Mesenchymal stem cell (in vitro differentiated cells and primary cell): ENCODE data around the gene CDH15.

ENCODE experiments used
- DNase-seq: peaks from one replicate; pipeline ENCODE4 v3.0.0-alpha.2; 2013
- H2AFZ ChIP-seq: one replicate; pipeline ENCODE4 v1.6.1; 2013; ENCODE audit warnings: low read depth, mild to moderate bottlenecking, control low read depth, inconsistent platforms, low read length, moderate library complexity
- H2AK5ac ChIP-seq: 2 replicates; pipeline ENCODE4 v1.6.1; 2013; ENCODE audit warnings: low read length, moderate library complexity, mild to moderate bottlenecking, inconsistent platforms; ENCODE audit not compliant: severe bottlenecking
- H2BK120ac ChIP-seq: one replicate; pipeline ENCODE4 v1.6.1; 2013; ENCODE audit warnings: low read depth, mild to moderate bottlenecking, inconsistent platforms, low read length, moderate library complexity
- H2BK12ac ChIP-seq, 2 experiments: one replicate each; pipeline ENCODE4 v1.6.1; 2013; ENCODE audit warnings: inconsistent platforms in 2 of 2, low read length in 2 of 2, mild to moderate bottlenecking in 2 of 2, moderate library complexity in 2 of 2, control low read depth in 1 of 2
- H2BK15ac ChIP-seq: one replicate; pipeline ENCODE4 v1.6.1; 2013; ENCODE audit warnings: mild to moderate bottlenecking, low read depth, inconsistent platforms; ENCODE audit not compliant: poor library complexity, severe bottlenecking
- H2BK5ac ChIP-seq: 2 replicates; pipeline ENCODE4 v1.6.1; 2013; ENCODE audit warnings: low read depth, mild to moderate bottlenecking, low read length, control low read depth, inconsistent platforms; ENCODE audit not compliant: poor library complexity, severe bottlenecking
- H3K14ac ChIP-seq, 2 experiments: one replicate each; pipeline ENCODE4 v1.6.1; 2013; ENCODE audit warnings: inconsistent platforms in 2 of 2, low read length in 2 of 2, control low read depth in 1 of 2, mild to moderate bottlenecking in 1 of 2, moderate library complexity in 1 of 2
- H3K18ac ChIP-seq, 2 experiments: one replicate each; pipeline ENCODE4 v1.6.1; 2013; ENCODE audit warnings: inconsistent platforms in 2 of 2, low read length in 2 of 2, control low read depth in 1 of 2, low read depth in 1 of 2, mild to moderate bottlenecking in 1 of 2
- H3K23ac ChIP-seq, 2 experiments: one replicate each; pipeline ENCODE4 v1.6.1; 2013; ENCODE audit warnings: inconsistent platforms in 2 of 2, low read length in 2 of 2, mild to moderate bottlenecking in 2 of 2, moderate library complexity in 2 of 2, control low read depth in 1 of 2
- H3K27ac ChIP-seq: 2 replicates; pipeline ENCODE4 v1.5.1; 2013; ENCODE audit warnings: mild to moderate bottlenecking, moderate library complexity, low read length, control low read depth, inconsistent platforms; ENCODE audit not compliant: poor library complexity, severe bottlenecking
- H3K27me3 ChIP-seq, 2 experiments: 2 replicates each; pipeline versions ENCODE4 v1.6.1 to v1.7.0; 2013; ENCODE audit warnings: low read length in 2 of 2, mild to moderate bottlenecking in 2 of 2, moderate library complexity in 2 of 2, control low read depth in 1 of 2, inconsistent platforms in 1 of 2; ENCODE audit not compliant: control insufficient read depth in 1 of 2, insufficient read depth in 1 of 2
- H3K36me3 ChIP-seq, 2 experiments: 2 replicates each; pipeline versions ENCODE4 v1.6.1 to v1.7.0; 2013; ENCODE audit warnings: low read length in 2 of 2, control low read depth in 1 of 2, inconsistent platforms in 1 of 2, low read depth in 1 of 2, mild to moderate bottlenecking in 1 of 2; ENCODE audit not compliant: insufficient read depth in 2 of 2, control insufficient read depth in 1 of 2
- H3K4ac ChIP-seq, 2 experiments: one replicate each; pipeline ENCODE4 v1.6.1; 2013; ENCODE audit warnings: inconsistent platforms in 2 of 2, low read length in 2 of 2, mild to moderate bottlenecking in 2 of 2, moderate library complexity in 2 of 2, control low read depth in 1 of 2, low read depth in 1 of 2
- H3K4me1 ChIP-seq: 2 replicates; pipeline ENCODE4 v1.6.1; 2013; ENCODE audit warnings: low read depth, low read length, control low read depth; ENCODE audit not compliant: control insufficient read depth, insufficient read depth
- H3K4me2 ChIP-seq: 2 replicates; pipeline ENCODE4 v1.6.1; 2013; ENCODE audit warnings: low read length, mild to moderate bottlenecking, inconsistent platforms; ENCODE audit not compliant: poor library complexity, severe bottlenecking
- H3K4me3 ChIP-seq, 2 experiments: 2 replicates each; pipeline versions ENCODE4 v1.5.1 to v1.7.0; 2013; ENCODE audit warnings: low read length in 2 of 2, mild to moderate bottlenecking in 2 of 2, control low read depth in 1 of 2, low read depth in 1 of 2; ENCODE audit not compliant: insufficient read depth in 1 of 2
- H3K79me1 ChIP-seq: replicated peaks from 2 replicates; pipeline ENCODE4 v1.6.1; 2013; ENCODE audit warnings: mild to moderate bottlenecking, control low read depth, low read length, inconsistent platforms; ENCODE audit not compliant: poor library complexity, severe bottlenecking
- H3K9ac ChIP-seq: 2 replicates; pipeline ENCODE4 v1.7.0; 2013; ENCODE audit warnings: mild to moderate bottlenecking, low read length, moderate library complexity
- H3K9me3 ChIP-seq: 2 replicates; pipeline ENCODE4 v1.7.0; 2013; ENCODE audit warnings: mild to moderate bottlenecking, low read length; ENCODE audit not compliant: control insufficient read depth
- H4K8ac ChIP-seq: one replicate; pipeline ENCODE4 v1.6.1; 2013; ENCODE audit warnings: inconsistent platforms, mild to moderate bottlenecking, low read length, moderate library complexity
- H4K91ac ChIP-seq: one replicate; pipeline ENCODE4 v1.6.1; 2013; ENCODE audit warnings: mild to moderate bottlenecking, low read length, inconsistent platforms
- WGBS: methylation state at CpG from one replicate; pipeline ENCODE4 v1.1.7; 2013; ENCODE audit warnings: mixed read lengths; 5-methylcytosine and 5-hydroxymethylcytosine counted together

CDH15 gene

DNA sequence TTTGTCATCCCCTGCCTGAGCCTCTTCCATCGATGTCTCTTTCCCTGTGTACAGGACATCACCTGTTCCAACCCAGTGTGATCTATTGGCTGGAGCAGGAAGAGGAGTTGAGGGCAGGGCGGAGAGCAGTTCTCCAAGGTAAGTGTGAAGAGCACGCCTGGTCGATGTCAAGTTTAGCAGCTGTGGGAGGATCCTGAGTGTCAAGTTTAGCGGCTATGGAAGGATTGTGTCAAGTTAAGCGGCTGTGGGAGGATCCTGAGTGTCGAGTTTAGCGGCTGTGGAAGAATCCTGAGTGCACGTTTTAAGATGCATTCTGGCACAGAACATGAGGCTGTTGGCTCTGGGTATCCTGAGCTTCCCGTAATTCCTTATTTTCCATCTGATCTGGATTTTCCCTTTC lies 53.1 kb downstream of the CDH15 start:
- H3K9ac ChIP-seq = no peak overlapping the region
- H3K4ac ChIP-seq = no peak overlapping the region
- no peak overlapping the region for H4K91ac ChIP-seq
- WGBS = 98% methylated on average over 10 of the region's 10 CpGs
- H4K8ac ChIP-seq = no peak overlapping the region
- H3K23ac ChIP-seq = no peak overlapping the region
- no peak overlapping the region for H2BK5ac ChIP-seq
- H3K14ac ChIP-seq = no peak overlapping the region
- H3K18ac ChIP-seq = no peak overlapping the region
- H3K9me3 ChIP-seq = peaks cover 37% of the 10 kb centered on the region
- no peak for DNase-seq
- H2AFZ ChIP-seq = no peak overlapping the region
- peaks cover 86 to 95% of the 10 kb centered on the region in 2 experiments for H3K36me3 ChIP-seq
- no peak overlapping the region for H2BK15ac ChIP-seq
- no peak overlapping the region for H3K4me2 ChIP-seq
- H3K4me1 ChIP-seq = no peaks in the 10 kb centered on the region
- H3K27me3 ChIP-seq = no peaks in the 10 kb centered on the region
- H3K79me1 ChIP-seq = peaks cover 51% of the 10 kb centered on the region
- no peak overlapping the region for H3K27ac ChIP-seq
- no peak overlapping the region for H2BK120ac ChIP-seq
- H2BK12ac ChIP-seq = no peak overlapping the region
- H3K4me3 ChIP-seq = no peak overlapping the region
- H2AK5ac ChIP-seq = no peak overlapping the region

DNA sequence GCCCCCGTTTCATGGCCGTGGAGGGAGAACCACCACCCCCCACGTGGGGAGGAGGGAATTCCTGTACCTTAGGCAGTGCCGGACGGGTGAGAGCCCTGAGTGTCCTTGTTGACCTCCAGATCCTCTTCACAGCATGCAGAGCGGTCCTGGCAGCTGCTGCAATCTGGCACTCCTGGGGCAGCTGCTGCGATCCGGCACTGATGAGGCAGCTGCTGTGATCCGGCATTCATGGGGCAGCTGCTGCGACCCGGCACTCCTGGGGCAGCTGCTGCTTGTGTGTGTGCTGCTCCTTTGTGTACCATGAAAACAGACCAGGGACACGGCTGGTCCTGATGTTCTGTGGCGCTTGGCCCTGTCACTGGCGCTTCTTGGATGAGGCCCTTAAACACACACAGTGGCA lies 58.7 kb downstream of the CDH15 start:
- DNase-seq = no peak
- H4K91ac ChIP-seq = no peak overlapping the region
- no peak overlapping the region for H3K14ac ChIP-seq
- no peaks in the 10 kb centered on the region for H3K27me3 ChIP-seq
- H2BK12ac ChIP-seq = no peak overlapping the region
- H2AFZ ChIP-seq = no peak overlapping the region
- no peak overlapping the region for H2BK15ac ChIP-seq
- H3K4me2 ChIP-seq = no peak overlapping the region
- no peak overlapping the region for H3K23ac ChIP-seq
- H3K36me3 ChIP-seq = peaks cover 87 to 95% of the 10 kb centered on the region in 2 experiments
- WGBS = 91% methylated on average over 14 of the region's 14 CpGs
- H2BK5ac ChIP-seq = no peak overlapping the region
- peaks cover 53% of the 10 kb centered on the region for H3K9me3 ChIP-seq
- no peak overlapping the region for H2AK5ac ChIP-seq
- no peak overlapping the region for H4K8ac ChIP-seq
- H3K4ac ChIP-seq = no peak overlapping the region
- no peak overlapping the region for H3K9ac ChIP-seq
- no peaks in the 10 kb centered on the region for H3K4me1 ChIP-seq
- no peak overlapping the region for H3K4me3 ChIP-seq
- H3K18ac ChIP-seq = no peak overlapping the region
- H2BK120ac ChIP-seq = no peak overlapping the region
- H3K27ac ChIP-seq = no peak overlapping the region
- H3K79me1 ChIP-seq = peaks cover 33% of the 10 kb centered on the region

DNA sequence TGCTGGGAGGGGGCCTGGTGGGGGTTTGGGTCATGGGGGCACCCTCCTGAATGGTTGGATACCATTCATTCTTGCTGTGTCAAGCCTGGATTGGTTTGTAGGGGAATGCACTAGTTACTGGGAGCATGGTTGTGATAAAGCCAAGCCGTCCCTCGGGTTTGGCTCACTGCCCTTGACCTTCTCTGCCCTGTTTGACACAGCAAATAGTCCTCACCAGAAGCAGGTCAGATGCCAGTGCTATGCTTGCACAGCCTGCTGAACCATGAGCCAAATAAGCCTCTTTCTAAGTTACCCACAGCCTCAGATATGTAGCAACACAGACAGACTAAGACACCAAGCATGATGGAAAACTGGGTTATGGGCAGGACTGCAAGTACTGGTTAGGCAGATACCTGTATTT lies 60.6 kb downstream of the CDH15 start:
- no peak overlapping the region for H2AFZ ChIP-seq
- H2BK15ac ChIP-seq = no peak overlapping the region
- WGBS = no CpG with 5 or more reads among the region's 2 CpGs
- H3K9ac ChIP-seq = no peak overlapping the region
- H3K9me3 ChIP-seq = peaks cover 40% of the 10 kb centered on the region
- no peak overlapping the region for H3K4ac ChIP-seq
- peaks cover 28% of the 10 kb centered on the region for H3K79me1 ChIP-seq
- H3K14ac ChIP-seq = no peak overlapping the region
- H2AK5ac ChIP-seq = no peak overlapping the region
- H3K27me3 ChIP-seq = no peaks in the 10 kb centered on the region
- H4K91ac ChIP-seq = no peak overlapping the region
- no peak overlapping the region for H2BK12ac ChIP-seq
- H3K4me3 ChIP-seq = no peak overlapping the region
- H3K27ac ChIP-seq = no peak overlapping the region
- no peak for DNase-seq
- H3K36me3 ChIP-seq = peaks cover 73 to 82% of the 10 kb centered on the region in 2 experiments
- no peak overlapping the region for H3K23ac ChIP-seq
- H3K4me2 ChIP-seq = no peak overlapping the region
- no peak overlapping the region for H3K18ac ChIP-seq
- H4K8ac ChIP-seq = peak overlapping the region; percentile 66
- H2BK120ac ChIP-seq = no peak overlapping the region
- H2BK5ac ChIP-seq = no peak overlapping the region
- H3K4me1 ChIP-seq = no peaks in the 10 kb centered on the region

DNA sequence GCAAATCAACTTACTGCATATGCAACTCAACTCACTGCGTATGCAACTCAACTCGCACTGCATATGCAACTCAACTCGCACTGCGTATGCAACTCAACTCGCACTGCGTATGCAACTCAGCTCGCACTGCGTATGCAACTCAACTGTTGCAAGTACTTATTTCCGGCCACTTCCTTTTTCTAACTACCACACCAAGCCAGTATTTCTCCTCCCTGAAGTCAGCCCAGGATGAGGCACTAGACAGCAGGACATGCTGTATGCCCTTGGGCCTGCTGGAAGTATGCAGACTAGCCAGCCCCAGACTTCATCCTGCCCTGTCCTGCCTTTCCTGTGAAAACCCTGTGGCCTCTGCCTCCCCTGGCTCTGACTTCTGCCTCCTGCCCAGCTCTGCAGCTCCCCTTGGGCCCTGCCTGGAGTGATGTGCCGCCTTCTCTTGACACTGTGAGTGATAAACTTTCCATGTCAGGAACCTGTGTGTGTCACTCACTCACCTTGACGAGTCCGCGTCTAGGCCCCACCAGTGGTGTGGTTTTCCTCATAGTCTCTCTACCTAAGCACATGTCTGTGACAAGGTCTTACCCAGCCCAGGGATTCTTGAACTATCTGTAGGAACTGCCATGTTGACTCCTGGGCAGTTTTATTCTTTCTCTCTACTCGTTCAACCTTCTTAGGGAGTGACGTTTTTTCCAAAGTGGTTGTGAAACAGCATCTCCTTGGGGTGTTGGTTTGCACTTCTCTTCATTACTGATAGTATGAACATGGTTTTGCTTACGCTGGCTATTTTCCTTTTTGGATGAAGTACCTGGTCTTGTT lies 62.3 kb downstream of the CDH15 start:
- H2BK12ac ChIP-seq = no peak overlapping the region
- H2BK120ac ChIP-seq = no peak overlapping the region
- no peak overlapping the region for H2BK5ac ChIP-seq
- peaks cover 57 to 64% of the 10 kb centered on the region in 2 experiments for H3K36me3 ChIP-seq
- H3K9me3 ChIP-seq = peaks cover 22% of the 10 kb centered on the region
- DNase-seq = no peak
- no peak overlapping the region for H3K4me2 ChIP-seq
- H2BK15ac ChIP-seq = no peak overlapping the region
- WGBS = 99% methylated on average over 16 of the region's 16 CpGs
- no peak overlapping the region for H3K23ac ChIP-seq
- no peak overlapping the region for H2AFZ ChIP-seq
- H3K14ac ChIP-seq = no peak overlapping the region
- no peak overlapping the region for H3K27ac ChIP-seq
- no peak overlapping the region for H3K4ac ChIP-seq
- H2AK5ac ChIP-seq = no peak overlapping the region
- H4K8ac ChIP-seq = no peak overlapping the region
- H3K18ac ChIP-seq = no peak overlapping the region
- H3K27me3 ChIP-seq = no peaks in the 10 kb centered on the region
- H4K91ac ChIP-seq = no peak overlapping the region
- no peak overlapping the region for H3K4me3 ChIP-seq
- H3K4me1 ChIP-seq = no peaks in the 10 kb centered on the region
- H3K9ac ChIP-seq = no peak overlapping the region
- peaks cover 21% of the 10 kb centered on the region for H3K79me1 ChIP-seq
